Spleen (tissue), 11 donors: Measurements from ENCODE around the gene FAM210A. TPM values are rescaled to one million over a fixed set of nuclear protein-coding genes. Genes with fewer than 3 reads are reported as not detected.

Experiments used
- DNase-seq: peaks from one replicate; pipeline ENCODE4 v3.0.0-alpha.2; 2020
- H3K27ac ChIP-seq, 8 donors: fragments of 200-600 bp; sonication (generic) in 7 of 8; 1 replicate in 4 of 8; 2 replicates in 4 of 8; pipeline versions ENCODE4 v1.5.0 to v1.8.0; 2016 to 2021; ENCODE audit warnings: inconsistent platforms in 4 of 8, mild to moderate bottlenecking in 4 of 8, moderate library complexity in 1 of 8
- H3K27me3 ChIP-seq, 7 donors: fragments of 200-600 bp; sonication (generic) in 6 of 7; replicated peaks in 1 of 7; 1 replicate in 4 of 7; 2 replicates in 3 of 7; pipeline versions ENCODE4 v1.5.0 to v1.8.0; 2016 to 2021; ENCODE audit warnings: inconsistent platforms in 3 of 7, mild to moderate bottlenecking in 1 of 7
- H3K36me3 ChIP-seq, 6 donors: fragments of 200-600 bp; sonication (generic) in 5 of 6; 1 replicate in 4 of 6; 2 replicates in 2 of 6; pipeline versions ENCODE4 v1.5.0 to v1.8.0; 2016 to 2021; ENCODE audit warnings: inconsistent platforms in 2 of 6
- H3K4me1 ChIP-seq, 6 donors: fragments of 200-600 bp; sonication (generic) in 5 of 6; 1 replicate in 3 of 6; 2 replicates in 3 of 6; pipeline versions ENCODE4 v1.5.0 to v1.8.0; 2016 to 2021; ENCODE audit warnings: inconsistent platforms in 3 of 6
- H3K4me3 ChIP-seq, 8 donors: fragments of 200-600 bp; sonication (generic) in 7 of 8; 1 replicate in 4 of 8; 2 replicates in 4 of 8; pipeline versions ENCODE4 v1.5.0 to v1.8.0; 2016 to 2021; ENCODE audit warnings: inconsistent platforms in 4 of 8, mild to moderate bottlenecking in 4 of 8, moderate library complexity in 2 of 8
- H3K9me3 ChIP-seq, 8 donors: fragments of 200-600 bp; sonication (generic) in 7 of 8; 1 replicate in 4 of 8; 2 replicates in 4 of 8; pipeline versions ENCODE4 v1.5.0 to v1.8.0; 2016 to 2021; ENCODE audit warnings: inconsistent platforms in 4 of 8
- POLR2A ChIP-seq, 3 donors: fragments of 450-650 bp; IDR thresholded peaks; one replicate each; pipeline ENCODE4 v1.5.1; 2017; ENCODE audit warnings: antibody characterized with exemption in 3 of 3, mild to moderate bottlenecking in 1 of 3
- POLR2AphosphoS5 ChIP-seq, 3 donors: sonication (generic); formaldehyde crosslinking; IDR thresholded peaks; one replicate each; pipeline ENCODE4 v1.5.1; 2017; ENCODE audit warnings: antibody characterized with exemption in 3 of 3
- WGBS, 5 donors: extraction: QIAGEN DNeasy Blood & Tissue Kit in 3 of 5; methylation state at CpG; one replicate each; pipeline versions ENCODE4 v1.1.5 to v1.1.7; 2013 to 2018; 5-methylcytosine and 5-hydroxymethylcytosine counted together
- intact Hi-C: fragments of 100-400 bp; cut with DNase I; formaldehyde crosslinking; loops from one replicate; pipeline ENCODE4 v1.15.0; 2023; ENCODE audit warnings: low total_unique reads
- polyA plus RNA-seq, 3 donors: library from polyadenylated mRNA; stranded (reverse); fragments of 200-250 nt; gene quantifications; one replicate each; pipeline ENCODE4 v1.2.1, GENCODE V29; 2013
- total RNA-seq, 7 donors: library from RNA; depleted of rRNA in 3 of 7; stranded (reverse); fragments of >200 nt in 3 of 7; fragmentation: NEBNext Ultra II Directional in 4 of 7; extraction: Animal tissue kit (Norgen Biotek cat#: 25700) in 4 of 7; gene quantifications; one replicate each; pipeline versions ENCODE4 v1.1.0 to v1.2.1, GENCODE V29; 2016 to 2021
- TF ChIP-seq, protein P1 (sequence below), 11 experiments: fragments of 200-600 bp in 7 of 11; fragments of 450-650 bp in 4 of 11; sonication (generic) in 4 of 11; IDR thresholded peaks in 8 of 11; conservative IDR thresholded peaks in 3 of 11; 1 replicate in 7 of 11; 2 replicates in 4 of 11; pipeline versions ENCODE4 v1.4.0 to v1.8.0; 2016 to 2021; ENCODE audit warnings: antibody characterized with exemption in 11 of 11, inconsistent platforms in 4 of 11, mild to moderate bottlenecking in 1 of 11
- donor health status: healthy with polysubstance abuse.
- donor health status: DM: no; HTN: no; CAD: no; lungs with moderate emphysema.
- donor health status: DM: no; HTN: no; CAD: no.
- donor health status: Bipolar disorder and iron deficiency.
- donor health status: healthy.
- donor health status: DM: no; HTN: no; CAD: no.
- donor health status: DM: yes; HTN: yes; CAD: no.

Gene FAM210A
- total and polyA plus RNA-seq, 10 donors = 2.7 to 16.2 (median 8.7) TPM

DNA sequence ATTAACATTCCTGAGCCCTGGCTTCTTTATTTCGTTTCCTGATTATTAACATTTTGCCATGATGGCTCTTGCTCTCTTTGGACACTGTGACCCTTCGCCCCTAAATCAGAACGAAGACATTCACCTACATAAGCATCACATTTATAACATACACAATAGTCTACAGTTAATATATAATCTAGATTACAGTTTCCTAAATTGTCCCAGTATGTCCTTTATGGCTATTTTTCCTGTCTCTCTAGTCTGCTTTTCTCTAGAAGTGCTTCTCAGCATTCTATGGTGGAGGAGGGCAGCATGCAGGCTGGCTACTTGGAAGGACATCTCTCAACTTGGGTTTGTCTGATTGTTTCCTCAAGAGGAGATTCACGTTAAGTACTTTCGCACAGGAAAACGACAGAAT is 49.9 kb downstream of the FAM210A start:
- intact Hi-C loops = no loop called here
- Histone ChIP-seq H3K4me3 (no peak overlapping the region), H3K4me1 (peaks cover 0 to 3% (median 0%) of the 10 kb centered on the region in 6 donors), H3K27me3 (no peaks in the 10 kb centered on the region), H3K36me3 (peaks cover 0 to 17% (median 0%) of the 10 kb centered on the region in 6 donors), H3K27ac (no peak overlapping the region), H3K9me3 (no peaks in the 10 kb centered on the region)
- no peak for DNase-seq
- TF ChIP-seq POLR2AphosphoS5 (IDR thresholded peaks at IDR 0.05) (no peak), POLR2A (IDR thresholded peaks at IDR 0.05) (no peak)
- TF ChIP-seq, protein P1, sequence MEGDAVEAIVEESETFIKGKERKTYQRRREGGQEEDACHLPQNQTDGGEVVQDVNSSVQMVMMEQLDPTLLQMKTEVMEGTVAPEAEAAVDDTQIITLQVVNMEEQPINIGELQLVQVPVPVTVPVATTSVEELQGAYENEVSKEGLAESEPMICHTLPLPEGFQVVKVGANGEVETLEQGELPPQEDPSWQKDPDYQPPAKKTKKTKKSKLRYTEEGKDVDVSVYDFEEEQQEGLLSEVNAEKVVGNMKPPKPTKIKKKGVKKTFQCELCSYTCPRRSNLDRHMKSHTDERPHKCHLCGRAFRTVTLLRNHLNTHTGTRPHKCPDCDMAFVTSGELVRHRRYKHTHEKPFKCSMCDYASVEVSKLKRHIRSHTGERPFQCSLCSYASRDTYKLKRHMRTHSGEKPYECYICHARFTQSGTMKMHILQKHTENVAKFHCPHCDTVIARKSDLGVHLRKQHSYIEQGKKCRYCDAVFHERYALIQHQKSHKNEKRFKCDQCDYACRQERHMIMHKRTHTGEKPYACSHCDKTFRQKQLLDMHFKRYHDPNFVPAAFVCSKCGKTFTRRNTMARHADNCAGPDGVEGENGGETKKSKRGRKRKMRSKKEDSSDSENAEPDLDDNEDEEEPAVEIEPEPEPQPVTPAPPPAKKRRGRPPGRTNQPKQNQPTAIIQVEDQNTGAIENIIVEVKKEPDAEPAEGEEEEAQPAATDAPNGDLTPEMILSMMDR (IDR thresholded peaks at IDR 0.05 in 8 of 11, conservative IDR thresholded peaks at IDR 0.05 in 3 of 11) = no peak
- WGBS, 5 donors = 79 to 89% (median 85%) methylated on average over 6 of the region's 6 CpGs

DNA sequence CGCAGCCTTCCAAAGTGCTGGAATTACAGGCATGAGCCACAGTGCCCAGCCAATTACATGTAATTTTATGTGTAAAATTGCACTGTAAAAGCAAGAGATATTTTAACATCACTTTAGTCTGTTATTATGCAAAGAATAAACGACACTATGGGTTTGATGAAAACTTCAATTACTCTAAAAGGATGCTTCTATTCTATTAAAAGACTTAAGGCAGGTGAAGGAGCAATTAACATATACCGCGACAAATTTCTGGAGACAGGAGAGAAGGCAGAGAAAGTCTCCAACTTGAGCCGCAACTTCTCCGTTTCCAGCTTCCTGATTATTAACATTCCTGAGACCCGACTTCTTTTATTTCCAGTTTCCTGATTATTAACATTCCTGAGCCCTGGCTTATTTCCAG is 53.7 kb downstream of the FAM210A start:
- WGBS, 5 donors = 76 to 86% (median 82%) methylated on average over 7 of the region's 7 CpGs
- no peak for DNase-seq

DNA sequence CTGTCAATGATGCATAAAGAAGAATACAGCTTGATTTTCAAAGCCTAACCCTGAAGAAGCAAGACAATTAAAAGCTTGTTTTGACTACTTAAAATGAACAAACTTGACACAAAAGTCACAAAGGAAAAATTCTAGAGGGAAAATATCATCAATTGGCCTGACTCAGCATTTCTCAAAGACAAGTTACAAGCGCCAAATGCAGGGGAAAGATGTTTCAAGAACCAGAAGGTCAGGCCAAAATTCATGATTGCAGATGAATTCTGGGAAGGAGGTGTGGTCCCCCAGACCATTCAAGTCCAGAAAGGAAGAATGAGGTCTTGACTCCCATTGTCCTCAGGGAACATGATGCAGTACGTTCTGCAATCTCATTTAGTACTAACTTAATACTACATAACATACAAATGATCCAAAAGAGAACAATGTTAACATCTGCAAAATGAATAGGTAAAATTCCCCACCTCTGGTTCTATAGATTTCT is 64.5 kb downstream of the FAM210A start:
- peaks cover 0 to 17% (median 6%) of the 10 kb centered on the region in 6 donors for H3K4me1 ChIP-seq
- intact Hi-C loops = no loop called here
- H3K9me3 ChIP-seq = no peaks in the 10 kb centered on the region
- no peak overlapping the region for H3K4me3 ChIP-seq
- TF ChIP-seq POLR2A (IDR thresholded peaks at IDR 0.05) (no peak), POLR2AphosphoS5 (IDR thresholded peaks at IDR 0.05) (no peak)
- TF ChIP-seq, protein P1 (IDR thresholded peaks at IDR 0.05 in 8 of 11, conservative IDR thresholded peaks at IDR 0.05 in 3 of 11) = no peak
- H3K36me3 ChIP-seq = peaks cover 0 to 26% (median 0%) of the 10 kb centered on the region in 6 donors
- no peak overlapping the region for H3K27ac ChIP-seq
- 85 to 92% (median 88%) methylated on average over 2 of the region's 2 CpGs for WGBS, 5 donors
- no peak for DNase-seq
- no peaks in the 10 kb centered on the region for H3K27me3 ChIP-seq

More for the DNA sequence above, 53.7 kb downstream of the FAM210A start:
- no peak overlapping the region for H3K27ac ChIP-seq
- H3K36me3 ChIP-seq = peaks cover 0 to 39% (median 0%) of the 10 kb centered on the region in 6 donors
- H3K9me3 ChIP-seq = no peaks in the 10 kb centered on the region
- no peak overlapping the region for H3K4me3 ChIP-seq
- H3K4me1 ChIP-seq = no peaks in the 10 kb centered on the region
- TF ChIP-seq POLR2AphosphoS5 (IDR thresholded peaks at IDR 0.05) = no peak
- TF ChIP-seq POLR2A (IDR thresholded peaks at IDR 0.05) = no peak
- TF ChIP-seq, protein P1 (IDR thresholded peaks at IDR 0.05 in 8 of 11, conservative IDR thresholded peaks at IDR 0.05 in 3 of 11) = no peak
- no peaks in the 10 kb centered on the region for H3K27me3 ChIP-seq
- intact Hi-C loops = no loop called here

DNA sequence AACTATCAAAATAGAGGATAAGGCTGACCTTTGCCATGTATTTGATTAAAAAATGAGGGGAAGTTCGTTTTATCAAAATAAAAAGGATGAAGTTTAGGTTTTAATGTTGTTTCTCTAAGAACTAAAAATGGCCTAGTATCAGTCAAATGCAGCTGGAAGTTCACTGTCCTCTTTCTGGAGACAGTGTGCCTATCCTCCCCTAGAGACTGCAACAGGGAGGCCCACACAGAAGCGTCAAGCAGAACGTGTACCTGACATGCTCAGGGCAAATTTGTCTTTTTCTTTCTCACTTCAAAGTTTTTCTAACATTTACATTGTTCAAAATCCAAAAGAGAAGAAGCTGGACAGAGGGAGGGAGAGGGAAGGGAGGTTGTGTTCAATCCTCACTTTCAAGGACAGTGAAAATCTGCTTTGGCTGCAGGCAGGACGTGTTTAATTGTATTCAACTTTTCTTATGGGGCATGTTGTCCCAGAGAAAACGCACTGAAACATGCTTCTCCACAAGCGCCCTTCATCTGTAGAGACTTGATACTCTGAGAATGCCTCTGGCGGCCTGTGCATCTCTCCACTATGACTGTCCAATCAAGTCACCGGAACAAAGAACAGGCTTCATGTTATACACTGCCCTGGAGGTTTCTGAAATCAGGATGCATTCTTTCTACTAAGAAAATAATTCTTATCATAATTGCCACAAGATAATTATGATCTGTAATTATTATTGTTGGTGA is 65.1 kb downstream of the FAM210A start:
- 79 to 87% (median 82%) methylated on average over 8 of the region's 8 CpGs for WGBS, 5 donors

More for the DNA sequence above, 65.1 kb downstream of the FAM210A start:
- no peaks in the 10 kb centered on the region for H3K27me3 ChIP-seq
- intact Hi-C loops = no loop called here
- no peak overlapping the region for H3K27ac ChIP-seq
- DNase-seq = no peak
- H3K9me3 ChIP-seq = no peaks in the 10 kb centered on the region
- H3K4me1 ChIP-seq = peaks cover 0 to 17% (median 6%) of the 10 kb centered on the region in 6 donors
- no peak overlapping the region for H3K4me3 ChIP-seq
- TF ChIP-seq, protein P1 (IDR thresholded peaks at IDR 0.05 in 8 of 11, conservative IDR thresholded peaks at IDR 0.05 in 3 of 11) = no peak
- peaks cover 0 to 22% (median 0%) of the 10 kb centered on the region in 6 donors for H3K36me3 ChIP-seq
